SKM-1 (cell line): ENCODE data around the gene PROZ.
"Not testable (repeated sequence)": the region's sequence is repeated elsewhere in the genome, so short reads cannot be mapped to it uniquely, and the experiment has no call there.

ENCODE experiments used
- DNase-seq: peaks from one replicate; lab custom pipeline; 2025; ENCODE audit not compliant: unreplicated experiment; lab: John Stamatoyannopoulos, UW

Gene PROZ

GRCh38 chr13:113155201-113155600, 3.2 kb upstream of the PROZ start:
- no peak for DNase-seq

DNA sequence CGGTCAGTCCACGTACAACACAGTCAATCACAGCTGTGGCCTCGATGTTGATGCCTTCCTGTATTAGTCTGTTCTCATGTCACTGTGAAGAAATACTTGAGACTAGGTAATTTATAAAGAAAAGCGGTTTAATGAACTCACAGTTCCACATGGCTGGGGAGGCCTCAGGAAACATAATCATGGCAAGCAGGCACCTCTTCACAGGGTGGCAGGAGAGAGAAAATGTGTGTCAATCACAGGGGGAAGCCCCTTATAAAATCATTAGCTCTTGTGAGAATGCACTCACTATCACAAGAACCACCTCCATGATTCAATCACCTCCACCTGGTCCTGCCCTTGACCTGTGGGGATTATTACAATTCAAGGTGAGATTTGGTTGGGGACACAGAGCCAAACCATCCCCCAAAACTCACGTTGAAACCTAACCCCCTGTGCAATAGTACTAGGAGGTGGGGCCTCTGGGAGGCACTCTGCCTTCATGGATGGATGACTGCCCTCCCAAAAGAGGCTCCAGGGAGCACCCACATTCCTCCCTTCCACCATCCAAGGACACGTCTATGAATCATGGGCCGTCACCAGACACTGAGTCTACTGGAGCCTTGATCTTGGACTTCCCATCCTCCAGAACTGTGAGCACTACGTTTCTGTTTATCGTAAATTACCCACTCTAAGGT, 2.3 kb upstream of the PROZ start:
- no peak for DNase-seq

- no peak for DNase-seq
These were observed 1.1 kb upstream of the PROZ start for GRCh38 chr13:113157206-113157928.

- DNase-seq, result no peak
These were observed 498 bp downstream of the PROZ start for GRCh38 chr13:113158946-113159345.

DNA sequence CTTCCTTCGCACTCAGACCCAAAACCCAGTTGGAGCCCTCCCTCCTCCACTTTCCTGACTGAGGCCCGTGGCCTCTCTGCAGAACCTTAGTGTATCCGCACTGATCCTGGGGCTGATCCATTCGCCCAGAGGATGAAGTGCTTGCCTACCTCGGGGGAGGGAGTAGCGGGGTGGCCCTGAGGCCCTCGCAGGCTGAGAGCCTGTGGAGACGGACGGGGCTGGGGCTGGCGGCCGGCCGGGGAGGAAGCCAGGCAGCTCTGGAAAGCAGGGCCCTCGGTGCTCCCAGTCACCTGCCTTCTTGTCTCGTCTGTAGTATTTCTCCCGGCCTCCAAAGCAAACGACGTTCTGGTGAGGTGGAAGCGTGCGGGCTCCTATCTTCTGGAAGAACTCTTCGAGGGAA, 1.3 kb downstream of the PROZ start:
- DNase-seq, result no peak

DNA sequence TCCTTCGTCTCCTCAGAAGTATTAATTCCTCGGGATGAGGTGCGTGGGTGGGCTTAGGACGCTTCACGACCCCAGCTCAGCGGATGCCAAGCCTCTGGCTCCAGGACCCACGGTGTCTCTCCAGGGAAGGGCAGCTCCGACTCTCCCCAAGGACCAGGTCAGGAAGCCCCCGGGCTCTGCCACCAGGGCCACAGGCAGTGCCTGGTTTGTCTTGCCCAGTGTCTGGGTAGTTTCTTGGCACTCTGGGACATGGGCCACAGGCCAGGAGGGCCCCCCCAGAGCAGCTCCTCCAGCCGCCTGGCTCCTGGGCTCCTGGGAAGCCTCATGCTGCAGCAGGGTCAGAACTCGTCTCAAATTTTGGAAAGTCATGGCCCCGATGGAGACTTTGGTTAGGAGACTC, 2.5 kb downstream of the PROZ start:
- DNase-seq, result no peak

DNA sequence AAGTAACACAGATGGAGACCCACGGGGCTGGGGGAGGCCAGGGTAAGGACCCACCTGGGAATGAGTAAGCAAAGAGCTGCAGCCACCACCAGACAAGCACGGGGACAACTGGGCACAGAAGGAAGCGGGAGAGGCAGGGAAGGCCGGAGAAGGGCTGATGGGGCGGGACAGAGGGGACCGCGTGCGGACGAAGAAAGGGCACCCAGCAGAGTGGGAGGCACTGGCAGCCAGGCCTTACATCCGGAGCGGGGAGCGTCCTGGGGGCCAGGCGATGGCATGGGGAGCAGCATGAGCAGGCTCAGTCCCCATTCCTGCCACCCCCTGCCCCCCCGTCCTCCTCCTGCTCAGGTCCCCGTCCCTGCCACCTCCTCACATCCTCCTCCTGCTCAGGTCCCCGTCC, 3.0 kb downstream of the PROZ start:
- no peak for DNase-seq

DNA sequence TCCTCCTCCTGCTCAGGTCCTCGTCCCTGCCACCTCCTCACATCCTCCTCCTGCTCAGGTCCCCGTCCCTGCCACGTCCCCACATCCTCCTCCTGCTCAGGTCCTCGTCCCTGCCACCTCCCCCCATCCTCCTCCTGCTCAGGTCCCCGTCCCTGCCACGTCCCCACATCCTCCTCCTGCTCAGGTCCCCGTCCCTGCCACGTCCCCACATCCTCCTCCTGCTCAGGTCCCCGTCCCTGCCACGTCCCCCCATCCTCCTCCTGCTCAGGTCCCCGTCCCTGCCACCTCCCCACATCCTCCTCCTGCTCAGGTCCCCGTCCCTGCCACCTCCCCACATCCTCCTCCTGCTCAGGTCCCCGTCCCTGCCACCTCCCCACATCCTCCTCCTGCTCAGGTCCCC, 3.5 kb downstream of the PROZ start:
- not testable (repeated sequence) for DNase-seq

GRCh38 chr13:113162783-113163685, 4.6 kb downstream of the PROZ start:
- DNase-seq, result no peak

- DNase-seq, result no peak
These were observed 6.0 kb downstream of the PROZ start for GRCh38 chr13:113164492-113164891.

DNA sequence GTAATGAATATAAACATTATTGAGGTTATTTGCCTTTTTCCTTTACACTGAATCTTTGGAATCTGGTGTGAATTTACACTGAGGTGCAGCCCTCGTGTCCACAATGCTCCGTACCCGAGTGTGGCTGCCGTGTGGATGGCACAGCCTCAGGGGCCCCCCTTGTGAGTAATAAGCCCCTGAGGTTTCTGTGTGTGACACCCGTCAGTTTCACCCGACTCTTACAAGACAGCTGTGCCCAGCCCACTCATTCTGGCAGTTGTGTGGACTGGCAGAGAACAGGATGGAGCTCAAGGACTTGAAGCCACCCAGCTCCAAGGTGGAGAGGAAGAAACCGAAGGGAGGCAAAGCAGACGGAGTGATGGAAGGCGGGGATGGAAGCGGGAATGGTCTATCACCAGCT, 7.8 kb downstream of the PROZ start:
- DNase-seq, result no peak

DNA sequence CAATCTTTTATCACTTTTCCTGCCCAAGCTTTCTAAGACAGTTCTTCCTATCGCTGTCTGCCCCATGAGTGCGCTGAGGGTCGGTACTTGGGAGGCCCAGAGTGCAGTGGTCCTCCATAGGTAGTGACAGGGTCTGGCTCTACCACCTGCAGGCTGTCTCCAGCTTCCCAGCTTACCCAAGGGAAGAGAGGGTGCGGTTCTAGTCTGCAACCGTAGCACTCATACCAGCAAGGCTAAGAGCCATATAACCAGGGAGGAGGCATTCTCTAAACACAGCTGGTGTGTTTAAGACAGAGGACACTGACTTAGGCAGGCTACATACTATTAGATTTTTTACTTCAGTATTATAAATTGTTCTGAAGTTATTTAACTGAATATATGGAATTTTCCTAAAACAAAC, 8.2 kb downstream of the PROZ start:
- DNase-seq, result no peak

DNA sequence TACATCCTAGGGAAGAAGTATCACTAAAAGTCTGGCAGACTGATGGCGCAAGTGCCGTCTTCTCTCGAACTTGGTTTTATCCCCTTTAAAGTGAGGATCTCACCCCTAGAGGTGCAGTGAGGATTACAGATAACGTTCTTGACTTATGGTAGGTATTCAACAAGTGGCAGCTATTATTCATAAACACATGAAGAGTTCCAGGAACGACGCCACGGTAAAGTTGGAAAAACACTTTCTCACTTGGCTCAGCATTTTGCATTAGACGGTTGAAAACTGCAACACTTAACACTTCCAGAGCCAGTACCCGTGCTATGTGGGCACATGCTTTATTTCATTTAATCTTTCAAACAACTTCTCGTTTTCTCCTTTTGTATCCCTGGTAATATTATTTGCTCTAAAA, 8.7 kb downstream of the PROZ start:
- no peak for DNase-seq

- DNase-seq, result no peak
These were observed 9.1 kb downstream of the PROZ start for GRCh38 chr13:113167575-113167974.

GRCh38 chr13:113168211-113168610, 9.8 kb downstream of the PROZ start:
- no peak for DNase-seq

- DNase-seq, result no peak
These were observed 11.1 kb downstream of the PROZ start for GRCh38 chr13:113169277-113170272.

DNA sequence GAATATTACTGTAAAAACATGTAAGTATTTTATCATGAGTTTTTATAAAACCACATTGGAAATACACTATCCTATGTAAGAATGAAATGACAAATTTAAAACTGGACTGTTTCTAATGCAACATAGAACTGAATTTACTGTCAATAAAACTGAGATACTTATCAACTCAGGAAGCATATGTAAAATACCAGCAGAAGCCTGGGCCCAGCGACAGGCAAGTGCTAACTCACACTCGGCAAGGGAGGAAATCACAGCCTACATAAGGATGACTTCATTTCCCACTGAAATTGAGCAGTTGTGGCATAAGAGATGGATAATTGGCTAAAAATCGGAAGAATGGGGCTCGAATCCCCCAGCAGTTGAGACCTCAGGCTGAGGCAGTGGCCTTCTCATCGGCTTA, 12.1 kb downstream of the PROZ start:
- no peak for DNase-seq

DNA sequence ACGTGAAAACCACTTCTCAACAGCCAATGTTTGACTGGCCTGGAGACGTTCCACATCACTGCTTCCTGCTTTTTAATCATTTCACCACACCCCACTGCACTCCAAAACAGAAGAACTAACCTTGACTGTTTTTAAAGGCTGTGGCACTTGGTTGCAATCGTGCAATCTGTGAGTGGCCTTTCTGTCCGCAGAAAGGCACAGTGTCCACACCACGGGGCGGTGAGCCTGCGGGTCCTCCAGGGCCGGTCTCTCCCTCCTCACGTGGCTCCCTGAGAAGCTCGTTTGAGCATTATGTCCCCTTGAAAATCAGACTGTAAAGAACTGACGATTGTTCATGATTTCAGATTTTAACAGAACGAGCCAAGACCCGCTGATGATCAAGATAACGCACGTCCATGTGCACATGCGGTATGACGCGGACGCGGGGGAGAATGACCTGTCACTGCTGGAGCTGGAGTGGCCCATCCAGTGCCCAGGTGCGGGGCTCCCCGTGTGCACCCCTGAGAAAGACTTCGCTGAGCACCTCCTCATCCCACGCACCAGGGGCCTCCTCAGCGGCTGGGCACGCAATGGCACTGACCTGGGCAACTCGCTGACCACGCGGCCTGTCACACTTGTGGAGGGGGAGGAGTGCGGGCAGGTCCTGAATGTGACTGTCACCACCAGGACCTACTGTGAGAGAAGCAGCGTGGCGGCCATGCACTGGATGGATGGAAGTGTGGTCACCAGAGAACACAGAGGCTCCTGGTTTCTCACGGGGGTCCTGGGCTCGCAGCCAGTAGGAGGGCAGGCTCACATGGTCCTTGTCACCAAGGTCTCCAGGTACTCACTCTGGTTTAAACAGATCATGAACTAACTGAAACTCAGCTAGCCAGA, 13.0 kb downstream of the PROZ start:
- no peak for DNase-seq

GRCh38 chr13:113172419-113172926, 14.0 kb downstream of the PROZ start:
- DNase-seq, result no peak
